ENCODE results near the gene TTC28. TPM values are rescaled to one million over a fixed set of nuclear protein-coding genes. Genes with fewer than 3 reads are reported as not detected.

TTC28 gene
- total RNA-seq, 1 donor from 2014 or later: 65.4 TPM

- no peak for TF ChIP-seq CTCF (conservative IDR thresholded peaks at IDR 0.05)
- Mint-ChIP-seq H3K27ac (ENCODE audit: unreplicated experiment) (no peak overlapping the region), H3K36me3 (ENCODE audit: low read depth) (peaks cover 16% of the 10 kb centered on the region), H3K27me3 (ENCODE audit: low read depth) (no peaks in the 10 kb centered on the region), H3K4me1 (peaks cover 16% of the 10 kb centered on the region), H3K4me3 (no peak overlapping the region), H3K9me3 (peaks cover 6% of the 10 kb centered on the region)
- DNase-seq (ENCODE audit: low read depth, low spot score): no peak
These were observed 718.5 kb downstream of the TTC28 start for GRCh38 chr22:27961182-27961581.

- no peak overlapping the region for H3K27ac Mint-ChIP-seq (ENCODE audit: unreplicated experiment)
These were observed 720.1 kb downstream of the TTC28 start for GRCh38 chr22:27959335-27960090.

GRCh38 chr22:27952779-27953178, 726.9 kb downstream of the TTC28 start:
- Mint-ChIP-seq H3K4me3 (no peak overlapping the region), H3K4me1 (peaks cover 4% of the 10 kb centered on the region), H3K9me3 (peaks cover 6% of the 10 kb centered on the region), H3K27ac (ENCODE audit: unreplicated experiment) (no peak overlapping the region), H3K27me3 (ENCODE audit: low read depth) (no peaks in the 10 kb centered on the region), H3K36me3 (ENCODE audit: low read depth) (peaks cover 10% of the 10 kb centered on the region)
- no peak for TF ChIP-seq CTCF (conservative IDR thresholded peaks at IDR 0.05)
- no peak for DNase-seq (ENCODE audit: low read depth, low spot score)

More at GRCh38 chr22:27959335-27960090, 720.1 kb downstream of the TTC28 start:
- Mint-ChIP-seq H3K27me3 (ENCODE audit: low read depth) (no peaks in the 10 kb centered on the region), H3K4me1 (peaks cover 12% of the 10 kb centered on the region), H3K36me3 (ENCODE audit: low read depth) (peaks cover 13% of the 10 kb centered on the region), H3K4me3 (no peak overlapping the region), H3K9me3 (peaks cover 6% of the 10 kb centered on the region)
- no peak for DNase-seq (ENCODE audit: low read depth, low spot score)
- no peak for TF ChIP-seq CTCF (conservative IDR thresholded peaks at IDR 0.05)

- H3K9me3 Mint-ChIP-seq: no peaks in the 10 kb centered on the region
- no peak overlapping the region for H3K4me3 Mint-ChIP-seq
- H3K27me3 Mint-ChIP-seq (ENCODE audit: low read depth): no peaks in the 10 kb centered on the region
- H3K4me1 Mint-ChIP-seq: peaks cover 10% of the 10 kb centered on the region
- H3K36me3 Mint-ChIP-seq (ENCODE audit: low read depth): peaks cover 4% of the 10 kb centered on the region
- no peak for TF ChIP-seq CTCF (conservative IDR thresholded peaks at IDR 0.05)
- H3K27ac Mint-ChIP-seq (ENCODE audit: unreplicated experiment): no peak overlapping the region
- no peak for DNase-seq (ENCODE audit: low read depth, low spot score)
These were observed 727.5 kb downstream of the TTC28 start for GRCh38 chr22:27952091-27952490.

GRCh38 chr22:27949421-27949820, 730.2 kb downstream of the TTC28 start:
- DNase-seq (ENCODE audit: low read depth, low spot score): no peak
- no peak for TF ChIP-seq CTCF (conservative IDR thresholded peaks at IDR 0.05)
- no peak overlapping the region for H3K27ac Mint-ChIP-seq (ENCODE audit: unreplicated experiment)
- no peaks in the 10 kb centered on the region for H3K27me3 Mint-ChIP-seq (ENCODE audit: low read depth)
- H3K4me3 Mint-ChIP-seq: no peak overlapping the region
- peaks cover 14% of the 10 kb centered on the region for H3K4me1 Mint-ChIP-seq
- H3K36me3 Mint-ChIP-seq (ENCODE audit: low read depth): peaks cover 2% of the 10 kb centered on the region
- no peaks in the 10 kb centered on the region for H3K9me3 Mint-ChIP-seq
